ENCODE results near the gene SAMD11. TPM values are rescaled to one million over a fixed set of nuclear protein-coding genes. Genes with fewer than 3 reads are reported as not detected.

Gene SAMD11
- total and polyA plus RNA-seq, 2 experiments from 2014 or later, result 8.2 to 40.9 TPM

DNA sequence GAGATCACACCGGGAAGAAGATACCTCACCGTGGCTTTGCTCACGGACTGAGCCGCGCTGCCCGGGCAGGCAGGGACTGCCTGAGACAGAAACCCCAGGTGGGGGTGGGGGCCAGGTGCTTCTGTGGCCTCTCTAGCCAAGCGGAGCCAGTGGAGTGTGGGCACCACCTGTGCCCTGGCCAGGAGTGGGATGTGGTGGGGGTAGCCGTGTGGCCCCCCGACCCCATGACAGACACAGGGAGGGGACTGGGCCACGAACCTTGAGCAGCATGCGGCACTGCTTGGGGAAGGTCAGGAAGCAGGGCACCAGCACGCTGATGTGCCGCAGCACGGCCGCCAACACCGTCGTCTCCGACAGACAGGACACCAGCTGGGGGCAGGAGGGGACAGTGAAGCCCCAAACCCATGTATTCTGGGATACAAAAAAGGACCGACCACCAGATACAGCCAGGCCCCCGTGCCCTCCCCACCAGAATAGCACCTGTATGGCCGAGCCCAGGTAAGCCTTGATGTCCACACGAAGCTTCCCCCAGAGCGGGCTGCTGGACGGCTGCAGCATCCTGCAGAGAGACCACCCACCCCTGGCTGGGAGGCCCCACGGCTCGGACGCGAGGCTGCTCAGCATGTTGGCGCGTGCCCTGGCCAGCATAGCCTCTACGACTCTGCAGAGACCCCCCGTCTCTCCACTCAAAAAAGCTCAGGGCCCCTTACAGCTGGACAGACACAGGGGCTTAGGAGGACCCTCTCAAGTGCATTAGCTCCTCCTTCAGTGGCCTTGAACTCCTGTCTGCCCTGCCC, 30.0 kb downstream of the SAMD11 start:
- TF ChIP-seq EZH2phosphoT487 (IDR thresholded peaks at IDR 0.05; ENCODE audit: insufficient read depth, low read depth), result no peak
- TF ChIP-seq EZH2 (IDR thresholded peaks at IDR 0.05; ENCODE audit: insufficient read depth, poor library complexity, severe bottlenecking), result no peak
- Histone ChIP-seq H3K4me3 (no peak overlapping the region), H4K20me1 (ENCODE audit: insufficient read depth) (no peaks in the 10 kb centered on the region), H3K4me1 (ENCODE audit: insufficient read depth) (peaks cover 11% of the 10 kb centered on the region; the same call in 1 of the 2 replicates), H3K9me2 (ENCODE audit: insufficient read depth) (no peaks in the 10 kb centered on the region), H3F3A (ENCODE audit: insufficient read depth) (no peaks in the 10 kb centered on the region), H3K27me3 (replicated peaks; ENCODE audit: insufficient read depth) (no peaks in the 10 kb centered on the region), H3K9me3 (ENCODE audit: low read depth) (no peaks in the 10 kb centered on the region), H3K9ac (no peak overlapping the region), H2AFZ (no peak overlapping the region), H3K36me3 (ENCODE audit: low read depth) (no peaks in the 10 kb centered on the region; the same call in 1 of the 2 replicates), H3K27ac (no peak overlapping the region), H3K79me2 (ENCODE audit: insufficient read depth) (peaks cover 27% of the 10 kb centered on the region), H3K4me2 (ENCODE audit: unreplicated experiment) (no peak overlapping the region)
- in situ Hi-C loops (cut with MboI), result no loop called here
- WGBS, 2 experiments (ENCODE audit: low coverage in 1 of 2, low lambda C conversion rate in 2 of 2, missing lambda C conversion rate in 2 of 2), result 87 to 94% methylated on average over 27 to 32 of the region's 32 CpGs
- DNase-seq, result no peak

GRCh38 chr1:954927-955326, 31.2 kb downstream of the SAMD11 start:
- Histone ChIP-seq H3K4me1 (ENCODE audit: insufficient read depth) (peaks cover 11% of the 10 kb centered on the region; the same call in 1 of the 2 replicates), H3K4me3 (no peak overlapping the region), H2AFZ (no peak overlapping the region), H3K9me3 (ENCODE audit: low read depth) (no peaks in the 10 kb centered on the region), H4K20me1 (ENCODE audit: insufficient read depth) (no peaks in the 10 kb centered on the region), H3K9me2 (ENCODE audit: insufficient read depth) (no peaks in the 10 kb centered on the region), H3K27ac (no peak overlapping the region), H3K9ac (no peak overlapping the region), H3F3A (ENCODE audit: insufficient read depth) (no peaks in the 10 kb centered on the region), H3K27me3 (replicated peaks; ENCODE audit: insufficient read depth) (no peaks in the 10 kb centered on the region), H3K79me2 (ENCODE audit: insufficient read depth) (peaks cover 30% of the 10 kb centered on the region), H3K4me2 (ENCODE audit: unreplicated experiment) (no peak overlapping the region), H3K36me3 (ENCODE audit: low read depth) (no peaks in the 10 kb centered on the region; the same call in 1 of the 2 replicates)
- WGBS, 2 experiments (ENCODE audit: low coverage in 1 of 2, low lambda C conversion rate in 2 of 2, missing lambda C conversion rate in 2 of 2), result 91 to 98% methylated on average over 10 to 13 of the region's 13 CpGs
- TF ChIP-seq EZH2phosphoT487 (IDR thresholded peaks at IDR 0.05; ENCODE audit: insufficient read depth, low read depth) (no peak), EZH2 (IDR thresholded peaks at IDR 0.05; ENCODE audit: insufficient read depth, poor library complexity, severe bottlenecking) (no peak)
- in situ Hi-C loops (cut with MboI), result no loop called here
- no peak for DNase-seq

DNA sequence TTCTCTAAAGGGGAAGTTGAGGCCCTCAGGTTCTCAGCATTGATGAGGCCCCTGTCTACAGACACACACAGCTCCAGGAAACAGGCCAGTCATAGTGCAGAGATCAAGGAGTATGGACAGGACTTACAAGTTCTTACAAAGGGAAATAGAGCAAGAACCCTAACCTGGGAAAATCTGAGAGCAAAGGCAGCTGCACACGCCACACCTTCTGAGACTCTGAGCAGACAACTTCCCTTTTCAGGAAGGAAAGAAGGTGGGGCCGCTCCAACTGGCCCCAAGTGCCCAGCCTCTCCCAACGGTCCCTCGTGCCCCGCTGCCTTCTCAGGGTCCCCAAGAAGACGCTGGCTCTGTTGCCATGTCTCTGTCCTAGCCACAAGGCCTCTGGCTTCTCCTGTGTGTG, 31.8 kb downstream of the SAMD11 start:
- H3K36me3 ChIP-seq (ENCODE audit: low read depth), result no peaks in the 10 kb centered on the region; the same call in 1 of the 2 replicates
- H3K4me2 ChIP-seq (ENCODE audit: unreplicated experiment), result no peak overlapping the region
- 94 to 98% methylated on average over 5 to 6 of the region's 6 CpGs for WGBS, 2 experiments (ENCODE audit: low coverage in 1 of 2, low lambda C conversion rate in 2 of 2, missing lambda C conversion rate in 2 of 2)
- H3K27ac ChIP-seq, result no peak overlapping the region
- no peak overlapping the region for H3K4me3 ChIP-seq
- in situ Hi-C loops (cut with MboI), result no loop called here
- H3K9me3 ChIP-seq (ENCODE audit: low read depth), result no peaks in the 10 kb centered on the region
- H3K9ac ChIP-seq, result no peak overlapping the region
- H3K4me1 ChIP-seq (ENCODE audit: insufficient read depth), result peaks cover 11% of the 10 kb centered on the region; the same call in 1 of the 2 replicates
- no peaks in the 10 kb centered on the region for H3F3A ChIP-seq (ENCODE audit: insufficient read depth)
- H2AFZ ChIP-seq, result no peak overlapping the region
- no peak for DNase-seq
- H3K79me2 ChIP-seq (ENCODE audit: insufficient read depth), result peaks cover 30% of the 10 kb centered on the region
- no peaks in the 10 kb centered on the region for H4K20me1 ChIP-seq (ENCODE audit: insufficient read depth)
- no peaks in the 10 kb centered on the region for H3K27me3 ChIP-seq (replicated peaks; ENCODE audit: insufficient read depth)
- no peaks in the 10 kb centered on the region for H3K9me2 ChIP-seq (ENCODE audit: insufficient read depth)
- TF ChIP-seq EZH2 (IDR thresholded peaks at IDR 0.05; ENCODE audit: insufficient read depth, poor library complexity, severe bottlenecking), result no peak
- TF ChIP-seq EZH2phosphoT487 (IDR thresholded peaks at IDR 0.05; ENCODE audit: insufficient read depth, low read depth), result no peak

- peaks cover 34% of the 10 kb centered on the region for H3K79me2 ChIP-seq (ENCODE audit: insufficient read depth)
- H3K9ac ChIP-seq, result no peak overlapping the region
- no peak overlapping the region for H3K4me2 ChIP-seq (ENCODE audit: unreplicated experiment)
- H3K27ac ChIP-seq, result no peak overlapping the region
- no peaks in the 10 kb centered on the region for H3K9me3 ChIP-seq (ENCODE audit: low read depth)
- 93 to 95% methylated on average over 9 to 11 of the region's 11 CpGs for WGBS, 2 experiments (ENCODE audit: low coverage in 1 of 2, low lambda C conversion rate in 2 of 2, missing lambda C conversion rate in 2 of 2)
- H4K20me1 ChIP-seq (ENCODE audit: insufficient read depth), result no peaks in the 10 kb centered on the region
- no peak for DNase-seq
- H3K9me2 ChIP-seq (ENCODE audit: insufficient read depth), result no peaks in the 10 kb centered on the region
- no peak overlapping the region for H3K4me3 ChIP-seq
- H2AFZ ChIP-seq, result no peak overlapping the region
- in situ Hi-C loops (cut with MboI), result no loop called here
- no peaks in the 10 kb centered on the region for H3K27me3 ChIP-seq (replicated peaks; ENCODE audit: insufficient read depth)
- H3K4me1 ChIP-seq (ENCODE audit: insufficient read depth), result peaks cover 11% of the 10 kb centered on the region; the same call in 1 of the 2 replicates
- H3K36me3 ChIP-seq (ENCODE audit: low read depth), result no peaks in the 10 kb centered on the region; the same call in 1 of the 2 replicates
- H3F3A ChIP-seq (ENCODE audit: insufficient read depth), result no peaks in the 10 kb centered on the region
- no peak for TF ChIP-seq EZH2 (IDR thresholded peaks at IDR 0.05; ENCODE audit: insufficient read depth, poor library complexity, severe bottlenecking)
These were observed 32.9 kb downstream of the SAMD11 start for GRCh38 chr1:956636-957035.

Measured in GM23248 (cell line).